ENCODE measurements around the gene GPR78.

GPR78 gene

DNA sequence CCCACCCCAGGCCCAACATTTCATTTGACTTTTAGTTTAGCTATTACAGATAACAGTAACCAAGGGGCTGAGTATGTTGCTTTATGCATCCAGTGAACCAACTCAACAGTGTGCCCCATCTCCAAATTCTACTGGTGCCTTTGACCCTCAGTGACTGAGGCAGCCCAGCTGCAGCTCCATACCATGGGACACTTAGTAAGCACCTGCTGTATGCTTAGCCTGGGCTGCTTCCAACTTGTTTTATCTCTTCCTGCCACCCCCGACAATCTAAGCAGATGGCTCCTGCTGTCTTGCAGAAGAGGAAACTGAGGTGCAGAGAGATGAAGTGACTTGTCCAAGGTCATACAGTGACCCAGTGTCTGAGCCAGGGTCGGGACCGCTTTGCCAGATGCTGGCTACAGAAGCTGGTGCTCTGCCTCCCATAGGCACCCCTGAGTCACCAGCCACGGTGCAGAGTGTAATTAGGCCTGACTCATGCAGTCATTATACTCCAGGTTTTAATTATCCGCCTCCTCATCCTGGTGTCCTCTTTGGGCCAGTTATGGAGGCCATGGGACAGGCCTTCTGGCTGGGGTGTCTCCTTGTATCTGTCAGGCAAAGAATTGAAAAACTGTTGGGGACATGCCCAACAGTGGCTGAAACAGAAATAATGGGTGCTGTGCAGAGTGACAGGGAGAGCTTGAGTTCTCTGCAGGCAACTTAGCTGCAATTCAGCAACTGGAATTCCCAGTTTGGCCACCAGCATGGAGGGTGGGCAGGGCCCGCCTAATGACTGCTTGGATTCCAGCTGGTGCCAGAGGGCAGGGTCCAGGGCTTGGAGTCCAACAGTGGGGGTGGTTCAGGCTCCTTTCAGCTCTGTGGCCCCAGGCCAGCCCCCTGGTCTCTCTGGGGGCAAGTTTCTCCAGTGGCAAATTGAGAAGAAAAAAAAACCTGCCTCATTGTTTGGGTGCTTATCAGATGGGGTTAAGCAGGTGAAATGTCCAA lies 8.2 kb upstream of the GPR78 start (continued):
- TF ChIP-seq POU6F1 (CRISPR knock-in tag; IDR thresholded peaks at IDR 0.05; ENCODE audit: borderline replicate concordance, low read depth): no peak

- TF ChIP-seq ISL1 (CRISPR knock-in tag; IDR thresholded peaks at IDR 0.05) (no peak), PPARA (CRISPR knock-in tag; IDR thresholded peaks at IDR 0.05; ENCODE audit: borderline replicate concordance) (no peak), BACH2 (CRISPR knock-in tag; IDR thresholded peaks at IDR 0.05; ENCODE audit: borderline replicate concordance) (no peak), TOX (CRISPR knock-in tag; IDR thresholded peaks at IDR 0.05; ENCODE audit: borderline replicate concordance) (no peak), ZNF565 (CRISPR knock-in tag; conservative IDR thresholded peaks at IDR 0.05; ENCODE audit: low read depth) (no peak), CSDC2 (CRISPR knock-in tag; IDR thresholded peaks at IDR 0.05) (no peak), TSHZ2 (CRISPR knock-in tag; IDR thresholded peaks at IDR 0.05) (no peak), ZFP30 (CRISPR knock-in tag; IDR thresholded peaks at IDR 0.05) (no peak), SNAI2 (CRISPR knock-in tag; IDR thresholded peaks at IDR 0.05) (no peak), ZNF8 (CRISPR knock-in tag; IDR thresholded peaks at IDR 0.05) (no peak), ARNTL (CRISPR knock-in tag; IDR thresholded peaks at IDR 0.05; ENCODE audit: borderline replicate concordance, low read depth) (no peak), GLIS3 (CRISPR knock-in tag; IDR thresholded peaks at IDR 0.05) (no peak), RARB (CRISPR knock-in tag; IDR thresholded peaks at IDR 0.05) (no peak), ZC3H10 (CRISPR knock-in tag; IDR thresholded peaks at IDR 0.05) (no peak), ZFP3 (CRISPR knock-in tag; IDR thresholded peaks at IDR 0.05) (no peak), ESRRG (CRISPR knock-in tag; IDR thresholded peaks at IDR 0.05) (no peak), TCF4 (CRISPR knock-in tag; IDR thresholded peaks at IDR 0.05; ENCODE audit: borderline replicate concordance) (no peak), POU6F1 (CRISPR knock-in tag; IDR thresholded peaks at IDR 0.05; ENCODE audit: borderline replicate concordance, low read depth) (no peak)
- TF ChIP-seq, protein P1, sequence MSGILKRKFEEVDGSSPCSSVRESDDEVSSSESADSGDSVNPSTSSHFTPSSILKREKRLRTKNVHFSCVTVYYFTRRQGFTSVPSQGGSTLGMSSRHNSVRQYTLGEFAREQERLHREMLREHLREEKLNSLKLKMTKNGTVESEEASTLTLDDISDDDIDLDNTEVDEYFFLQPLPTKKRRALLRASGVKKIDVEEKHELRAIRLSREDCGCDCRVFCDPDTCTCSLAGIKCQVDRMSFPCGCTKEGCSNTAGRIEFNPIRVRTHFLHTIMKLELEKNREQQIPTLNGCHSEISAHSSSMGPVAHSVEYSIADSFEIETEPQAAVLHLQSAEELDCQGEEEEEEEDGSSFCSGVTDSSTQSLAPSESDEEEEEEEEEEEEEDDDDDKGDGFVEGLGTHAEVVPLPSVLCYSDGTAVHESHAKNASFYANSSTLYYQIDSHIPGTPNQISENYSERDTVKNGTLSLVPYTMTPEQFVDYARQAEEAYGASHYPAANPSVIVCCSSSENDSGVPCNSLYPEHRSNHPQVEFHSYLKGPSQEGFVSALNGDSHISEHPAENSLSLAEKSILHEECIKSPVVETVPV (CRISPR knock-in tag; IDR thresholded peaks at IDR 0.05): no peak
- ATAC-seq: no peak
Observed at GRCh38 chr4:8573266-8573665, 6.9 kb upstream of the GPR78 start.

- ATAC-seq: no peak
Observed at GRCh38 chr4:8574796-8575370, 5.3 kb upstream of the GPR78 start.

More at GRCh38 chr4:8574796-8575370, 5.3 kb upstream of the GPR78 start:
- TF ChIP-seq BACH2 (CRISPR knock-in tag; IDR thresholded peaks at IDR 0.05; ENCODE audit: borderline replicate concordance) (no peak), OSR1 (CRISPR knock-in tag; IDR thresholded peaks at IDR 0.05) (no peak), POU6F1 (CRISPR knock-in tag; IDR thresholded peaks at IDR 0.05; ENCODE audit: borderline replicate concordance, low read depth) (no peak), CREB5 (CRISPR knock-in tag; IDR thresholded peaks at IDR 0.05; ENCODE audit: low read depth) (no peak), ISL1 (CRISPR knock-in tag; IDR thresholded peaks at IDR 0.05) (no peak), ZFP30 (CRISPR knock-in tag; IDR thresholded peaks at IDR 0.05) (no peak), ZC3H10 (CRISPR knock-in tag; IDR thresholded peaks at IDR 0.05) (no peak)
